OCI-M2 (cell line): ENCODE results near the gene CMSS1.

ENCODE experiments used
- DNase-seq: peaks from one replicate; lab custom pipeline; 2025; ENCODE audit not compliant: unreplicated experiment; lab: John Stamatoyannopoulos, UW

CMSS1 gene

DNA sequence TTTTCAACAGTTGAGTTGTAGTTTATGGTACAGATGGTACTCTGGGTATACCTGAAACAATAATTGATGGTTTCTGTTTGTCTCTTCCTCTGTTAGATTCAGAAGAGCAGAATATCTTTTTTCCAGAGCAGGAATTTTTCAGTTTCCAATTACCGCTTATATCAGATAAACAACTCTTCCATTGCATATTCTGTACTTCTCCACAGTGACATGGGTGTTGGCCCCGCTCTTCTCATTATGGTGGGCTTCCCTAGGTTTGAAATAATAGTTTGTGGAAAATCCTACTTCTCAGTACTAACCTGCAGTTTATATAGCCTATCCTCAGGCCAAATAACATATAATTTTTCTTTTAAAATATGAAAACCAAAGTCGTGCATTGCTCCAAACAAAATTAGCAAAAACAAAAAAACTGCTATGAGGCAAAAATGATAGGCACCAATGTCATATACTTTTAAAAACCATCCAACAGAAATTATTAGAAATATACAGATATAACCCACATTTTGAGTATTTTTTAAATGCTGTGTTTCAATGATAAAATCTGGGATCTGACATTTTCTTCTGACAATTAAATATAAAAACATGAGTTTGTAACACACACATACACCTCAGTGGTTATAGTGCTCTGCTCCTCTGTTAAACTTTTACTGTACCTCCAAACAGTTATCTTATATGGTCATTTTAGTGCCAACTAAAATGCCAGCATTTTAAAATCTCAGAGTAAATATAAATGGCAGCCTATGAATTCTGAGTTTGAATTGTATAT is 56.8 kb downstream of the CMSS1 start:
- DNase-seq = no peak

DNA sequence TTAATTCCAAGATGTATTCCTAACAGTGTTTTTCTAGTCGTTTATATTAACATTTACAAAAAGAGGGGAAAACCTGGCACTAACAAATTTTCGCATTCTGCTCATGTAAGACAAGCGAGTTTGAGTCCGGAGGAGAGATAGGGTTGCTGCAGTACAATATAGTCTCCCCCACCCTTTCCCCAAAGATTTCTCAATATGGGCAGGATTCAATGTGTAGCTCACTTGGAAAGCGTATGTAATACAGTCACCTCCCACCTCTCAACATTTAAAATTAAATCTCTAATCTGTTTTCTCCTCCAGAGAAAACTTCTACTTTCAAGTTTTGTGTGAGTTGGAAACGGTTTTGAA is 57.9 kb downstream of the CMSS1 start:
- no peak for DNase-seq

DNA sequence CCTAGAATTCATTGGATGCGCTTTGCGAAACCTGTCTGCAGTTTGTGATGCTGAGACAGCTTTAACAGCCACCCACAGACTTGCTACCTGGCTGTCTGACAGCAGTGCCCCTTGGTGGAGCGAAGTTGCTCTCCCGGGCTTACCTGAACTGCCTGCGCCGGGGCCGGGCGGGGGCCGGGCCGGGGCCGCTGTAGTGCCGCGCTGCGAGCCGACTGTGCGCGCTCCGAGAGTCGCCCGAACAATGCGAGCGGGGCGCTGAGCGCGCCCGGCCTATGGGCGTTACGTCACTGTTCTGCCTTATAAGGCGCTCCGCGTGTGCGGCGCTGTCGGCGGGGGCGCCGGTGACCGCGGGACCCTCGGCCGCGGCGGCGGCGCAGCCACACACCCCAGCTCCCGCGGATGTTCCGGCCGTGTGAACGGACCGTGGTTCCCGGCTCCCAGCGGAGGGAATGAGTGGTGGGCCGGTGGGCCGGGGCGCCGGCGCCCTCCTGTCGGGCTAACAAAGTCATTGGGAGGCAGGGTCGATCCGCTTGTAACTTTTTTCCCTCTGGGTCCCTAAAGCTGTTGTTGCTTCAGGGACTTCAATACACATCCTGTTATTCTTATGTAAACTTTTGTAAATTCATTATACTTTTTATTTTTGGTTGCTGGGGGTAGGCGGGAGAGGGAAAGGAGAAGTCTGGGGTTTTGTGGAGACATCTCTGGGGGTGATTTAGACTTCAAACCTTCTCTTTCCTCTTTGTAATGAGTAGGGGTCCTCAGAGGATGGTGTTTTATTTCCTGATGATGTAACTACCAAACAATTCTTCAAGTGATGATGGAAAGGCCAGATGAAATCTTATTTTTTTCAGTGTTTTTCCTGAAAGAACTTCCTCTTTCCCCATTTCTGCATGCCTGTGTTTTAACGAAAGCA is 58.5 kb downstream of the CMSS1 start:
- no peak for DNase-seq

DNA sequence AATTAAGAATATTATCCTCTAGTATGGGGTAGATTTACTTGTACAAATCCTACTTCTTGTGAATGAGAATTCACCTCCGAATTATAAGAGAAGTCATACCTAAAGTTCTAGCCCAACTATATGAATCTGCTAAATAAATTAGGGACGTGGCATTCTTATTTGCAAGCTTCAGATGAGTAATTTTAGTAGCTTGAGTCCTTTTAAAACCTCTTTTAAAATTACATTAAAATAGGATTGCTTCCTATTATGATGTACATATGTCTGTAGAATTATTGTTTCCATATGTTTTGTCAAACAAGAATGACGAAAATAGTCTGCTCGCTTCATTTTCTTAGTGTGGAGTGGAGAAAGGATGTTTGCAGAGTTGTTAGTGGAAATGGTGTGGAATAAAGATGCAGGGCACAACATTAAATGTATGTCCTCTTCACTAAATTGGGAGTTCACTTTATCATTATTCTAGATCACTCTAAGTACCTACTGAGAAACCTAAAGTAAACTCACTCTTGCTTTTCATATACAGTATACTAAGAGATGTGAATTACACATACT is 59.4 kb downstream of the CMSS1 start:
- no peak for DNase-seq

DNA sequence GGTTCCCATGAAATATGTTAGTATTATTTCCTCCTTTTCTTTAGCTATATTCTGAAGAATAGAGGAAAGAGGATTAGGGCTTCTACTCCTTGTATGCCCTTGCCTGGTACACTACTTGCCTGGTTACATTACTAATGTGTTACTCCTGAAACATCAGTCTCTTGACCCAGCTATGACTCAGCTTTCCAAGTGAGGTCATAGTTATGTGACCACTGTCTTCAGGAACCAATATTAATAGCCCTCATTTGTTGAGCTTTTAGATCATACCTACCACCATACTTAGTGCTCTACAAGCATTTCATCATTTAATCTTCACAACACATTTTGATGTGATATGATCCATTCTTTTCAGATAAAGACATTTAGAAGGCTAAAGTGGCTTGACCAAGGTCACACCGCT is 60.3 kb downstream of the CMSS1 start:
- no peak for DNase-seq

DNA sequence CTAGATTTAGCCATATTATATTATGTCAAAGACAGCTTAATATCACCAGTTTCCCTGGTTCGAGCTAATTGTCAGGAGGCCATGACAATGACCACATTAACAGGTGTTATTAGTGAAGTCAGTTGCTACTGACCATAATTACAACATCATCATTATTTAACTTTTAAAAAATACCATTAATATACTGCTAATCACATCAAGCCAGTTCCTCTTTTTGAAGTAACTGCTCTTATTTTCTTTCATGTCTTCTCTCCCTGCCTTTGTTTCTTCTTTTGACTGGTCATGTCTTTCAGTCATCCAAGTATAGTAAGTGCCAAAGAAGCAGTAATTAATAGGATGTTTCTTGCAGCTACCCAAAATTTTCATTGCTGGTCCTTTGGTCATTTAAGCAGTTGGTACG is 61.6 kb downstream of the CMSS1 start:
- no peak for DNase-seq

DNA sequence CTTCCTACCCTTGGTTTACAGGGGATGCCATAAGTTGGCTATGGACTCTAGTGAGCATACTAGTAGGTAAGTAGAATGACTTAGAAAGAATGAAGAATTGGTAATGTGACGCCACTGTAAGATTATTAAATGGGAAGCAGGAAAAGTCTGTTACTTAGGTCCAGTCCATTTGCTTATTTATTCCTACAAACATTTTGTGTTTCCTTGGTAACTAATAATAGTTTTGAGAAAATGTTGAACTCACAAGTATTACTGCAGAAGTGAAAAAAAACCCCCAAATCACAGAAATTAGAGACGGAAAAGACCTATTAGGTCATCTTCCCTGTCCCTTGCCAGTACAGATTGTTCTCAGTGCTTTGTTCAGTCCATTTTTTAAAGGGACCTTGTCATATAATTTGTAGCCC is 63.5 kb downstream of the CMSS1 start:
- DNase-seq = no peak

DNA sequence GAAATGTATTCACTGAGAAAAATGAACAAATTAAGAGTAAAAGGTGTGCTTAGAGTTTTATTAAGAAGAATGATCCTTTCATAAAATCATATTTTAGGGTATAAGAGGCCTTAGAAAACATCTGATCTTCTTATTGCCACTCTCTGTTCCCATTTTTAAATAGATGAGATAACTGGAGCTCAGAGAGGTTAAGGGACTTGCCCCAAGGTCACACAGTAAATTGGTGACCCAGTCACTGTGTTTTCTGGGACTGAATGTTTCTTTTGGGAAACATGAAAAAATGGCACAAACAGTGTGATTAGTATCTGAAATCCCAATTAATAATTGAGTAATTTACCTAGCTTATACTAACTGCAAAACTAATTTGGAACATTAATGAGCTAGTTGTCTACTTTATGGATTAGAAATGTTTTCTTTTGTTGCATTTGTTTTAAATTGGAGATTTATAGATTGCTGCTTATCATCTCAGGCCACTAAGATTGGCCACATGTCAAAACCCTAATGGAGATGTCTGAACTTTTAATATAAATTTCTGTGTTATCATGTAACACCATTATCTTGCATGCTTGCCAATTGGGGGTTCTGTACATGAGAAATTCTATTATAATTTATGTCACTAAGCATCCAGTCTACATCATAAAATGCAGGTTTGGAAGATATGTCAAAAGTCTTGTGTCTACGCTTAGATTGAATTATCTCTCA is 64.9 kb downstream of the CMSS1 start:
- DNase-seq = no peak

DNA sequence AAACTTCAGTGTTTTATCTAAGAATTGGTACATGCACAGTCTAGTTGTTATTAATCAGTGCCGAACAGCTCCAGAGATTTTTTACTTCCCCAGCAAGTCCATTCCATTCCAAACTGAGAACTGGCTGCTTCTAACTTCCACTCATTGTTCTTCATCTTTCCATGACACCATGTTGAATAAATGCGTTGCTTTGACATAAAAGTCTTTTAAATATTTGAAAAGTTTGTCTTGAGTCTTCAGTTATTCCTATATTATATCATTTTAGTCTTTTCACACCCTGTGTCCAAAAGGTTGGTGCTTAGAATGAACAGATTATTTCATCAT is 65.4 kb downstream of the CMSS1 start:
- DNase-seq = no peak

DNA sequence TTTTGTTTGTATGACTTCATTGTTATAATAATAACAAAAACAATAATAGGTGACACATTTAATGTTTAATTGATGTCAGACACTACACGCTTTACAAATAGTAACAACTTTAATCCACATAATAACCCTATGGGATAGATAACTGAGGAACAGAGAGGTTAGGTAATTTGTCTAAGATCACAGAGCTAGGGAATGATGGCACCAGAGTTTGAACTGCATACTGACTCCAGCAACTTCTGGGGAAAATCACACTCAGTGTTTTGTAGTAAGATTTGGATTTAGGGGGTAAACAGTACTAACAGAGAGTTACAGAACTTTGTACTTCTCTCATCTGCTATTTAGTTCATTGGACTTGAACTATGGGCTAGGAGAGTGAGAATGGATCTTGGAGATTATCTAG is 66.0 kb downstream of the CMSS1 start:
- DNase-seq = no peak

DNA sequence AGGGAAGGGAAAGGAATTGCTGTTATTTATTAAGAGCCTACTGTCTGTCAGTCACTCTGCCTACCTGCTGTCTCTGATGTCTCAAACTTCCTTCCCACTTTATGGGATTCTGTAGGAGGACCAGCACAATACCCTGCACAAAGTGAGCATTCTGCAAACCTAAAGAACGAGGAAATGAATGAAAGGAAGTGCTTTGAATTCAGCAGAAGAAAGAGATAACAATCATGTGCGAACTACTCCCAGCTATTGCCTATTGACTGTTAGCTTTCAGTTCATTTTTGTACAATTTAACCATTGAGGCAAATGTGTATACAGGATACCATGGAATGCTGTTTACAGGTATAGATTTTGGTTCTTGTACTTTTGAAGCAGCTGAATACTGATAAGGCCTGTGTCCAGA is 66.8 kb downstream of the CMSS1 start:
- DNase-seq = no peak

DNA sequence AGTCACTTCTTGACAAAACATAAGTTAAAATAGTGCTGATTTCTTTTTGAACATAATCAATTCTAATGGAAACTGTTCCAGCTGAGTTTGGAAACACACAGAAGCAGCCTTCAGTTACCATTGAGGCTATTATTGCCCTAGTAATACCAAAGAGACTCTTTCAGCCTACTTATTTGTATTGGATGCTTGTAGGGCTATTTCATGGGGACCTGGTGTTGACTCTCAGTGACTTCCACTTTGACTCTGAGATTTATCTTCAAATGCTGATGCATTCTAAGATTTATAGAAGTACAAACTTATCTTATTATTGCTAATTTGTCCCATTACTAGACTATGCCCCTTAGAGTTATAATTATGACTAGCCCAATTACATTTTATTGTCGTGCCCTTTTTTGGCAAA is 67.4 kb downstream of the CMSS1 start:
- DNase-seq = no peak

DNA sequence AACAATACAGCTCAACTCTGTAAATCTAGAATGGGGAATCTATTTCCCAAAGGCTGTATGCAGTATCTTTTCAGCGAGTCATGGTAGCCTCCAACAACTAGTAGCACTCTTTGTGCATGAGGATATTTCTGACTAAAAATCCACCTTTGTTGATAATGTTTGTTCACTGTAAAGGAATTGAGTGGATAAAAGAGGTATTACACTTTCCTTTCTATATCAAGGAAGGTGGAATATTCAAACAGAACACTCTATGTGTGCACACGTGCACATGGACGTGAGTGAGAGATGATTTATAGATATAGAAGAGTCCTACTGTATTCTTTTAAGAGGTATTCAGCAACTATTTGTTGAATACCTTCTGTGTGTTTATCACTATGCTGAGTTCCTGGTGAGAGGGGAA is 68.2 kb downstream of the CMSS1 start:
- DNase-seq = no peak

DNA sequence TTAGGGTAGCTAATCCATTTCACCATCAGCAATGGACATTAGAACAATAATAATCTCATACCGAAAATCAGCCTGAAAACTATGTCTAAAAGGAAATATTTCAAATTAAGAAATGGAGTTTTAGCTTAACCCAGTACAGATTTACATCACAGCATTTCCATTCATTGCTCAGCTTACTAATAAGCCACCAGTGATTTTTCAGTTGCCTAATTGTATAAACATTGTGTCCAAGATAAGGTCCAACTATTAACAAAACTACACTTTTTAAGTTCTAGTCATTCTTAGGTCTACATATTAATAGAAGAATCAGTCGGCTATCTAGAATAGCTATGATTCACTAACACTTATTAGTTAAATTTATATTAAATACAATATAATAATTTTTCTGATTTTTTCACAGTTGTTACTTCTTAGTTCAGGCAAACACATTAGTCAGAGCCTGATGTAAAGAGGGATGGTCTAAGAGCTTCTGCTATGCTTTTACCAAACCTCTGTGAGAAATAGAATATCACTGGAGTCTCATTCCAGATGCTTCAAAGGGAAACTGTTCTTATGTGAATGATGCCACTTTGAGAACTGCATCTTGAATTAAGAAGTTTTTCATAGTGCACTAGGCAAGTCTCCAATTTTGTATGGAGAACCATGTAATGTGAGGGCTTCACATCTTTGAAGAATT is 74.1 kb downstream of the CMSS1 start:
- no peak for DNase-seq

DNA sequence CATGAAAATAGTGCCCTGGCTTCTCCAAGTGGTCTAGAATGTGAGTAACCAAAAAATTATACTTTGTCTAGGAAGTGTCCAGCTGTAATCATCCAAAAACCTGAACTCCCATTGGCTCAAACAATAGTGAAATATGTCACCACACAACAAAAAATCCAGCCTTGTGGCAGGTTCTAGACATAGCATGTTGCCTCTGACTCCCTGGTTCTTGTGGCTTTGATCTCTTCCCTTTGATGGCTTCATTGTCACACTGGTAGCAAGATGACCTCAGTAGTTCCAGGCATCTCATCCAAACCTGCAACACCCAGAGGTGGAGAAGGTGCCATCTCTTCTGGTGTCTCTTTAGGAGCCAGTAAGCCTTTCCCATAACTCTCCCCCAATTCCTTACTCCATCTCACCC is 74.7 kb downstream of the CMSS1 start:
- no peak for DNase-seq

DNA sequence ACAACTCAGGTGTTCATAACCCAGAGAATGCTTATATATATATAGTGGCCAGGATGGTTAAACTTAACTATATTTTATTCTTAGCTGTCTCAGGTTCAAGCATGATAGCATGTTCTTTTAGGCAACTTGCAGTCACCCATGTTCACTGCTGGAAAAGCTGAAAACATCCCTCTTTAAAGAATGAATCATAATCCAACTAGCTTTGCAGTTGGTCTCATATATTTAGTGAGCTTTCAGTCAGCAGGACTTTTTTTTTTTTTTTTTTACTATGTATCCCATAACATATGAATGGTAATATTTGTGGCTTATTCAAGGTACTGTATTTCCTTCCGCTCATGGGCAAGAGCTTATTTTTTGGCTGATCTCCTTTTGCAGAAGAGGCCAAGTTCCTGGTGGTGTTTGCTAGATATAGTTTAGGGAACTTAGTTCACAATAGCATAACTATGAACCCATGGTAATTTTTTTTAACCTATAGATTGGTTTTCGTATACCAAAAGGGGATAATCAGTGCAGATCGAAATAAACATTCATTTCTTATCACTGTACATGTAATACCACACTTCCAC is 77.6 kb downstream of the CMSS1 start:
- no peak for DNase-seq

DNA sequence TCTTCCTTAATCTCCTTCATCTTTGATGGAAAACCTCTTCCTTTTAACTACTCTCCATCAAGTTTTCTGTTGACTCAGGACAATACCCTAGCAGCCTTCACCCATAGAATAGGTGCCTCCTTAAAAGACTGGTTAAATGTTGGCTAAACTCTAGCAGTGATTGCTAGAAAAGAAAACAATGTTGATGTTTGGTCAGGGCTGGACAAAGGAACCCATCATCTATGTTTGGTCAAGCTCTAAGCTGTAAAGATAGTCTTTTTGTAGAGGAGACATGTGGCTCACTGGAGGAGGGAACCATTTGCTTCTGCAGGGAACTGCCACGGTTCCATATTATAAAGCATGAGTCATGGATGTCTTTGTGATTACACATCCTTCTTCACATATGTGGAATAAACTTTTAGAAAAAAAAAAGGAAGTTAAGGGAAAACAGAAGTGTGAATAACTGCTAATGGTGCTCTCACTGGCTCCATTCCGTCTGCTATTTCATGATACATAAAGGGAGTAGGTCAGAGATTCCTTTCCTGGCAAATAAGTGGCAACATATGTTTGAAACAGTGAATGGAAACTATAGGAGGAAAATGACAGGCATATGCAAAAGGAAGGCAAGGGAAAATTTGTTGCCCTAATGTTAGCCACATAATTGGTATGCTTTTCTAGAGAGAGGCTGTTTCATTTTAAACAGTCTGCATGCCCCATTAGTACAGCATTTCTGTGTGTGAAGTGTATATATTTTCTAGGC is 78.2 kb downstream of the CMSS1 start:
- peak; percentile 25 for DNase-seq

DNA sequence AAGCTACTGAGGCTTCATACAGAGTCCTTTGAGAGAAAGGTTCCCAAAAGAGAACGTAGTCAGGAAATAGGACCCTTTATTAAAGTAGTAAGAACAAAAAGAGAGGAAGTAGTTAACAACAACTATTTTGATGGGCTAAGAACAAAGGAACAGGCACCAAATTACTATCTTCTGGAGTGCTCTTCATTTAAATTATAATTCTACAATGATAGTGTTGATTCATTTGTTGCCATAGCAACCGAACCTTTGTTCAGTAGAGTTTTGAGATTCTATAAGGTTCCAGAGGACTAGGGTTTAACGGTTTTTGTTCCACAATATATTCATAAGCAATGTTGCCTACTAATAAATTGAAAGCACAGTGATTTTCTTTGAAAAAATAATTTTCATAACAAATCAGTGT is 78.8 kb downstream of the CMSS1 start:
- DNase-seq = no peak

DNA sequence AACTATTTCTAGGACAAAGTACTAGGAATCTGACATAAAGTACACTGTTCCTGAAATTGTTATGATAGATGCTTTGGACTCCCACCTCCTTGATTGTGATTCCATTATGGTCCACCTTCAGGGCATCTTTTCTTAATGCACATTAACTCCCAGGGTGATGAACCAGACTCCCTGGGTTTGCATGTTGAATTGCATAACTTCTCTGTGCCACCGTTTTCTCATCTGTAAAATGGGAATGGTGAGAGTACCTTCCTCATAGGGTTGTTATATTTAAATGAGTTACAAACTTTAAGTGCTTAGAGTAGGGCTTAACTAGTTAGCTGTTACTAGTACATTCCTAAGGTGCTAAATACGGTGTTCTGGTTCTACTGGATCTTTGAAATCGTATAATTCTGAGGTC is 81.9 kb downstream of the CMSS1 start:
- DNase-seq = no peak

DNA sequence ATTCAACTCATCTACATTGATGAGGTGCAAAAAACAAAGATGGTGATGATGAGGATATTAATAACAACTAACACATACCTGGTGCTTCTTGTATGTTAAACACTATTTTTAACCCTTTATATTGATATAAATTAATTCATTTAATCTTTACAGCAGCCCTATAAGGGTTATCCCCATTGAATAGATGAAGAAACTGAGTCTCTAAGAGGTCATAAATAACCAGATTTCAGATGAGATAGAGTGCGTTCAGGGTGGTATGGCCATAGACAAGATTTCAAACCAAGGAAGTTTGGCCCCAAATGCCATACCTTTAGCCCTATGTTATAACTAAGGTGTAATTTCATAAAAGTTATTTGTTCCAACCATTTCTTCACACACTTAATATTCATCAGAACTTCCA is 82.6 kb downstream of the CMSS1 start:
- DNase-seq = no peak
